Measurements from ENCODE around the gene NDUFS3. TPM values are rescaled to one million over a fixed set of nuclear protein-coding genes. Genes with fewer than 3 reads are reported as not detected.
"Not testable (repeated sequence)": the region's sequence is repeated elsewhere in the genome, so short reads cannot be mapped to it uniquely, and the experiment has no call there.

NDUFS3 gene
- total RNA-seq, 2 experiments from 2014 or later = 129 to 138 TPM

- Mint-ChIP-seq H3K4me1 (ENCODE audit: low read depth) (peaks cover 62% of the 10 kb centered on the region), H3K4me3 (no peak overlapping the region), H3K27me3 (no peaks in the 10 kb centered on the region), H3K9me3 (no peaks in the 10 kb centered on the region), H3K27ac (peak overlapping the region; percentile 77), H3K36me3 (ENCODE audit: low read depth) (peaks cover 32% of the 10 kb centered on the region)
- ChIA-PET POLR2A (interaction anchor here (1.2 to 2.5 kb wide), 8 partner anchors 9 to 323 kb away, joined by 3 to 14 read pairs (median 4); no protein-coding TSS in a partner anchor), CTCF (interaction anchor here (0.8 to 6.2 kb wide), 11 partner anchors 9 to 60 kb away, joined by 3 to 44 read pairs (median 4); partner anchors contain the start of gene CELF1)
- intact Hi-C loops (cut with micrococcal nuclease) = no loop called here
- ATAC-seq (no peak), DNase-seq (no peak)
- no peak for TF ChIP-seq CTCF (IDR thresholded peaks at IDR 0.05)
Observed at GRCh38 chr11:47539681-47540039, 39.2 kb upstream of the NDUFS3 start.

- intact Hi-C loops (cut with micrococcal nuclease) = no loop called here
- H3K4me3 Mint-ChIP-seq = no peak overlapping the region
- no peaks in the 10 kb centered on the region for H3K9me3 Mint-ChIP-seq
- no peak for DNase-seq
- no peaks in the 10 kb centered on the region for H3K27me3 Mint-ChIP-seq
- ATAC-seq = no peak
- peak overlapping the region; percentile 77 for H3K27ac Mint-ChIP-seq
- TF ChIP-seq CTCF (IDR thresholded peaks at IDR 0.05) = no peak
- CTCF ChIA-PET = interaction anchor here (1.1 to 6.2 kb wide), 7 partner anchors 8 to 36 kb away, joined by 3 to 44 read pairs (median 4); partner anchors contain the start of gene CELF1
- POLR2A ChIA-PET = interaction anchor here (0.6 to 2.5 kb wide), 7 partner anchors 8 to 326 kb away, joined by 3 to 8 read pairs (median 3); partner anchors contain the start of gene DDB2
- H3K36me3 Mint-ChIP-seq (ENCODE audit: low read depth) = peaks cover 31% of the 10 kb centered on the region
- peaks cover 59% of the 10 kb centered on the region for H3K4me1 Mint-ChIP-seq (ENCODE audit: low read depth)
Observed at GRCh38 chr11:47541070-47541469, 37.8 kb upstream of the NDUFS3 start.

GRCh38 chr11:47545298-47545697 lies 33.6 kb upstream of the NDUFS3 start:
- Mint-ChIP-seq H3K36me3 (ENCODE audit: low read depth) (peaks cover 38% of the 10 kb centered on the region), H3K4me1 (ENCODE audit: low read depth) (peaks cover 63% of the 10 kb centered on the region), H3K27ac (no peak overlapping the region), H3K9me3 (no peaks in the 10 kb centered on the region), H3K4me3 (no peak overlapping the region), H3K27me3 (no peaks in the 10 kb centered on the region)
- intact Hi-C loops (cut with micrococcal nuclease) = no loop called here
- ATAC-seq = no peak
- ChIA-PET CTCF (interaction anchor here (1.8 kb wide), 1 partner anchor 8 kb away, joined by 4 read pairs; the partner anchor contains the start of gene CELF1), POLR2A (interaction anchor here (0.6 kb wide), 1 partner anchor 15 kb away, joined by 5 read pairs; no protein-coding TSS in a partner anchor)
- DNase-seq = no peak
- TF ChIP-seq CTCF (IDR thresholded peaks at IDR 0.05) = no peak

- H3K4me3 Mint-ChIP-seq; H3K27ac Mint-ChIP-seq; H3K9me3 Mint-ChIP-seq; DNase-seq; POLR2A ChIA-PET; intact Hi-C loops (cut with micrococcal nuclease); ATAC-seq; H3K27me3 Mint-ChIP-seq: not testable (repeated sequence)
- Mint-ChIP-seq H3K36me3 (ENCODE audit: low read depth) (peaks cover 38% of the 10 kb centered on the region), H3K4me1 (ENCODE audit: low read depth) (peaks cover 63% of the 10 kb centered on the region)
- CTCF ChIA-PET = interaction anchor here (0.8 kb wide), 1 partner anchor 8 kb away, joined by 4 read pairs; no protein-coding TSS in a partner anchor
Observed at GRCh38 chr11:47546274-47546673, 32.6 kb upstream of the NDUFS3 start.

GRCh38 chr11:47550288-47551047 lies 28.4 kb upstream of the NDUFS3 start:
- peak overlapping the region; percentile 92 for H3K4me3 Mint-ChIP-seq
- no peaks in the 10 kb centered on the region for H3K9me3 Mint-ChIP-seq
- no peaks in the 10 kb centered on the region for H3K27me3 Mint-ChIP-seq
- peak overlapping the region; percentile 92 for H3K27ac Mint-ChIP-seq
- ChIA-PET CTCF (interaction anchor here (1.2 to 1.9 kb wide), 2 partner anchors 28 to 33 kb away, joined by 3 to 4 read pairs; partner anchors contain the start of genes KBTBD4 and NDUFS3), POLR2A (interaction anchor here (0.5 to 3.6 kb wide), 4 partner anchors 13 to 159 kb away, joined by 4 to 29 read pairs (median 10); partner anchors contain the start of gene PTPMT1)
- no peak for ATAC-seq
- H3K4me1 Mint-ChIP-seq (ENCODE audit: low read depth) = peaks cover 48% of the 10 kb centered on the region
- peaks cover 43% of the 10 kb centered on the region for H3K36me3 Mint-ChIP-seq (ENCODE audit: low read depth)
- TF ChIP-seq CTCF (IDR thresholded peaks at IDR 0.05) = no peak
- DNase-seq = no peak
- intact Hi-C loops (cut with micrococcal nuclease) = loop anchor here (5.0 kb wide), 1 partner anchor 33 kb away; no protein-coding TSS in a partner anchor

All from activated CD8-positive, alpha-beta T cell treated with anti-CD3 and anti-CD28 coated beads for 36 hours (primary cell).